ENCODE data around the gene CAPRIN1.

- no peak for TF ChIP-seq POLR2A (IDR thresholded peaks at IDR 0.05; ENCODE audit: low read depth, low read length)
- TF ChIP-seq CTCF (IDR thresholded peaks at IDR 0.05 in 2 of 3, conservative IDR thresholded peaks at IDR 0.05 in 1 of 3; ENCODE audit: control insufficient read depth in 2 of 3, extremely low read depth in 1 of 3, insufficient read depth in 1 of 3, low read depth in 3 of 3, low read length in 3 of 3), result no peak
- no peak for TF ChIP-seq YY1 (IDR thresholded peaks at IDR 0.05; ENCODE audit: low read depth, low read length)
- TF ChIP-seq, protein P1, sequence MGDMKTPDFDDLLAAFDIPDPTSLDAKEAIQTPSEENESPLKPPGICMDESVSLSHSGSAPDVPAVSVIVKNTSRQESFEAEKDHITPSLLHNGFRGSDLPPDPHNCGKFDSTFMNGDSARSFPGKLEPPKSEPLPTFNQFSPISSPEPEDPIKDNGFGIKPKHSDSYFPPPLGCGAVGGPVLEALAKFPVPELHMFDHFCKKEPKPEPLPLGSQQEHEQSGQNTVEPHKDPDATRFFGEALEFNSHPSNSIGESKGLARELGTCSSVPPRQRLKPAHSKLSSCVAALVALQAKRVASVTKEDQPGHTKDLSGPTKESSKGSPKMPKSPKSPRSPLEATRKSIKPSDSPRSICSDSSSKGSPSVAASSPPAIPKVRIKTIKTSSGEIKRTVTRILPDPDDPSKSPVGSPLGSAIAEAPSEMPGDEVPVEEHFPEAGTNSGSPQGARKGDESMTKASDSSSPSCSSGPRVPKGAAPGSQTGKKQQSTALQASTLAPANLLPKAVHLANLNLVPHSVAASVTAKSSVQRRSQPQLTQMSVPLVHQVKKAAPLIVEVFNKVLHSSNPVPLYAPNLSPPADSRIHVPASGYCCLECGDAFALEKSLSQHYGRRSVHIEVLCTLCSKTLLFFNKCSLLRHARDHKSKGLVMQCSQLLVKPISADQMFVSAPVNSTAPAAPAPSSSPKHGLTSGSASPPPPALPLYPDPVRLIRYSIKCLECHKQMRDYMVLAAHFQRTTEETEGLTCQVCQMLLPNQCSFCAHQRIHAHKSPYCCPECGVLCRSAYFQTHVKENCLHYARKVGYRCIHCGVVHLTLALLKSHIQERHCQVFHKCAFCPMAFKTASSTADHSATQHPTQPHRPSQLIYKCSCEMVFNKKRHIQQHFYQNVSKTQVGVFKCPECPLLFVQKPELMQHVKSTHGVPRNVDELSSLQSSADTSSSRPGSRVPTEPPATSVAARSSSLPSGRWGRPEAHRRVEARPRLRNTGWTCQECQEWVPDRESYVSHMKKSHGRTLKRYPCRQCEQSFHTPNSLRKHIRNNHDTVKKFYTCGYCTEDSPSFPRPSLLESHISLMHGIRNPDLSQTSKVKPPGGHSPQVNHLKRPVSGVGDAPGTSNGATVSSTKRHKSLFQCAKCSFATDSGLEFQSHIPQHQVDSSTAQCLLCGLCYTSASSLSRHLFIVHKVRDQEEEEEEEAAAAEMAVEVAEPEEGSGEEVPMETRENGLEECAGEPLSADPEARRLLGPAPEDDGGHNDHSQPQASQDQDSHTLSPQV (IDR thresholded peaks at IDR 0.05), result no peak
- TF ChIP-seq TAF1 (IDR thresholded peaks at IDR 0.05; ENCODE audit: borderline replicate concordance, low read depth, low read length), result no peak
- no peak for TF ChIP-seq SRF (IDR thresholded peaks at IDR 0.05; ENCODE audit: low read depth in 2 of 2, low read length in 2 of 2)
- TF ChIP-seq, protein P2, sequence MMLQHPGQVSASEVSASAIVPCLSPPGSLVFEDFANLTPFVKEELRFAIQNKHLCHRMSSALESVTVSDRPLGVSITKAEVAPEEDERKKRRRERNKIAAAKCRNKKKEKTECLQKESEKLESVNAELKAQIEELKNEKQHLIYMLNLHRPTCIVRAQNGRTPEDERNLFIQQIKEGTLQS (IDR thresholded peaks at IDR 0.05; ENCODE audit: borderline replicate concordance, extremely low read depth, low read depth, low read length), result no peak
- no peak for TF ChIP-seq PRDM15 (CRISPR knock-in tag; IDR thresholded peaks at IDR 0.05)
- TF ChIP-seq ZNF274 (IDR thresholded peaks at IDR 0.05; ENCODE audit: insufficient read depth, insufficient read length), result no peak
- no peak for TF ChIP-seq POLR2AphosphoS5 (IDR thresholded peaks at IDR 0.05; ENCODE audit: low read length)
- no peak for TF ChIP-seq EZH2 (IDR thresholded peaks at IDR 0.05; ENCODE audit: borderline replicate concordance, control insufficient read depth, low read depth, low read length)
- TF ChIP-seq ZNF687 (IDR thresholded peaks at IDR 0.05), result no peak
- TF ChIP-seq SMC3 (IDR thresholded peaks at IDR 0.05; ENCODE audit: borderline replicate concordance, low read length), result no peak
These were observed 22.4 kb upstream of the CAPRIN1 start for GRCh38 chr11:34029176-34029575.

All from GM12878 (cell line).